ENCODE results near the gene SLC19A1. TPM values are rescaled to one million over a fixed set of nuclear protein-coding genes. Genes with fewer than 3 reads are reported as not detected.

SLC19A1 gene
- total and polyA plus RNA-seq, 8 donors = 2.9 to 23.3 (median 5.3) TPM

DNA sequence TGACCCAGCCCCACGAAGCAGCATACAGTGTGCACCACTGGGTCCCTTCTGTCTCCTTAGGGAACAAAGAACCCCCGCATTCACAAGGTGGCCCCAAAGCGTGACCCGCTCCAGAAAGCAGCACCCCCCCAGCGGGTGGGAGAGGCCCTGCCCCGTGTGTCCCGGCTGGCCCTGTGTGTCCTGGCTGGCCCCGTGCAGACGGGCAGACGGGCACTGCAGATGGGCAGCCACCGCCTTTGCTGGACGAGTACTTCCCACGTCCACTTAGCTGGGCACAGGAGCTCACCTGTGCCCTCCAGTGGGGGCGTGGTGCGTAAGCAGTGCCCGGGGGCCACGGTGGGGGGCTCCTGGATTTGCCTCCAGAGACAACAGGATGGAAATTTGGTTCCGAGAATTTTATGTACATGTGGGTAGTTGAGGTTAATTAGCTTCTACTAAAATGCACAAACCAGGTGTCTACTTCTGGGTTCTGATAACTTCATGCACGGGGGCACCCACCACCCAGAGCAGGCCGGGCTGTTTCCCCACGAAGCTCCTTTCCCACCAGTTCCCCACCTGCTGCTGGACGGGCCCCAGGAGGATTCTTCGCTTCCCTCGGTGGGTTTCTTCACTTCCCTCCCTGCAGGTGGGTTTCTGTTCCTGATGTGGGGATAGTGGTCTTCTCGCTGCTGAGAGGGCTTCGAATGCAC is 33.2 kb upstream of the SLC19A1 start:
- Histone ChIP-seq H3K4me3 (no peak overlapping the region), H3K27ac (no peak overlapping the region), H3K27me3 (peaks cover 0 to 33% (median 3%) of the 10 kb centered on the region in 3 donors), H3K9me3 (no peaks in the 10 kb centered on the region), H3K36me3 (no peaks in the 10 kb centered on the region), H3K4me1 (peaks cover 0 to 13% (median 0%) of the 10 kb centered on the region in 4 donors)
- DNase-seq = no peak
- TF ChIP-seq EP300 (IDR thresholded peaks at IDR 0.05) (no peak), POLR2A (IDR thresholded peaks at IDR 0.05) (no peak), POLR2AphosphoS5 (IDR thresholded peaks at IDR 0.05) (no peak)
- TF ChIP-seq, protein P1, sequence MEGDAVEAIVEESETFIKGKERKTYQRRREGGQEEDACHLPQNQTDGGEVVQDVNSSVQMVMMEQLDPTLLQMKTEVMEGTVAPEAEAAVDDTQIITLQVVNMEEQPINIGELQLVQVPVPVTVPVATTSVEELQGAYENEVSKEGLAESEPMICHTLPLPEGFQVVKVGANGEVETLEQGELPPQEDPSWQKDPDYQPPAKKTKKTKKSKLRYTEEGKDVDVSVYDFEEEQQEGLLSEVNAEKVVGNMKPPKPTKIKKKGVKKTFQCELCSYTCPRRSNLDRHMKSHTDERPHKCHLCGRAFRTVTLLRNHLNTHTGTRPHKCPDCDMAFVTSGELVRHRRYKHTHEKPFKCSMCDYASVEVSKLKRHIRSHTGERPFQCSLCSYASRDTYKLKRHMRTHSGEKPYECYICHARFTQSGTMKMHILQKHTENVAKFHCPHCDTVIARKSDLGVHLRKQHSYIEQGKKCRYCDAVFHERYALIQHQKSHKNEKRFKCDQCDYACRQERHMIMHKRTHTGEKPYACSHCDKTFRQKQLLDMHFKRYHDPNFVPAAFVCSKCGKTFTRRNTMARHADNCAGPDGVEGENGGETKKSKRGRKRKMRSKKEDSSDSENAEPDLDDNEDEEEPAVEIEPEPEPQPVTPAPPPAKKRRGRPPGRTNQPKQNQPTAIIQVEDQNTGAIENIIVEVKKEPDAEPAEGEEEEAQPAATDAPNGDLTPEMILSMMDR (IDR thresholded peaks at IDR 0.05) = no peak
- intact Hi-C loops (cut with DNase I; ENCODE audit: low total_unique reads) = no loop called here
- 78 to 84% (median 83%) methylated on average over 26 of the region's 26 CpGs for WGBS, 5 donors

DNA sequence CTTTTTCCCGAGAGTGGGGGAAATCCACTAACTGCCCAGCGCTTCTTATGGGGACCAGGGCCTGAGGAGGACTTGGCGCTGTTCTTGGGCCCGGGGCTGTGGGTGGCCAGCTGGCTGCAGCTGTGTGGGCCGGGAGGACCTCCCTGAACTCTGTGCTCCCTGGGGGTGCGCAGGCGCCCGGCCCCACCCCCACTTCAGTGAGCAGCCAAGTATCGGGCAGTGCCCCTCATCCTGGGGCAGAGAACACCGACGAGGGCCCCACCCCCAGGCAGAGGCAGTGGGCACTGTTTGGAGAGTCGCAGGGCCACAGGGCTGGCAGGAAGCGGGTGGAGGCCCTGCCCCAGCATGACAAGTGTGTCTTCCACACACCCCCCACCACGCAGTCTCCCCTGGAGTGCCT is 32.5 kb upstream of the SLC19A1 start:
- H3K9me3 ChIP-seq = no peaks in the 10 kb centered on the region
- H3K4me3 ChIP-seq = no peak overlapping the region
- no peak for DNase-seq
- peaks cover 0 to 15% (median 0%) of the 10 kb centered on the region in 4 donors for H3K4me1 ChIP-seq
- 58 to 74% (median 73%) methylated on average over 9 to 14 of the region's 14 CpGs for WGBS, 5 donors
- TF ChIP-seq EP300 (IDR thresholded peaks at IDR 0.05) = no peak
- TF ChIP-seq, protein P1 (IDR thresholded peaks at IDR 0.05) = no peak
- no peaks in the 10 kb centered on the region for H3K36me3 ChIP-seq
- H3K27me3 ChIP-seq = peaks cover 0 to 25% (median 3%) of the 10 kb centered on the region in 3 donors
- no peak overlapping the region for H3K27ac ChIP-seq
- intact Hi-C loops (cut with DNase I; ENCODE audit: low total_unique reads) = no loop called here

DNA sequence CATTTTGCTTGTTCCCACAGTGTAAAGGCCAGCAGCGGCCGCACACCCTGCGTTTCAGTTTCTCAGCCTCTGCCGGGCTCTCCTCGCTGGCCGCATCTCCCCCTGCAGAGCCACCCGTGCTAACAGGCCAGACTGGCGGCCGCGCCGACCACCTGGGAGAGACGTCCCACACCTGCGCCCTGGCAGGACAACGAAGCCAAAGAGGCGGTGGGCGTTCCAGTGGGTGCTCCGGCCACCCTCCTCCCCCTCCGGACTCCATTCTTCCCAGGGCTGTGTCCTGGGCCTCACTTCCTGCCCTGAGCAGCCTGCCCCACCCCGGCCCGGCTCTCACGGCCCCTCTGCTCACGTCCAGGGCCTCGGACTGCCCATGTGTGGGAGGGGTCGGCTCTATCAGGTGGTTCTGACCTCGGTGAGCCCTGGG is 31.9 kb upstream of the SLC19A1 start:
- TF ChIP-seq POLR2AphosphoS5 (IDR thresholded peaks at IDR 0.05) (no peak), POLR2A (IDR thresholded peaks at IDR 0.05) (no peak)
- TF ChIP-seq, protein P1 (IDR thresholded peaks at IDR 0.05) = no peak

DNA sequence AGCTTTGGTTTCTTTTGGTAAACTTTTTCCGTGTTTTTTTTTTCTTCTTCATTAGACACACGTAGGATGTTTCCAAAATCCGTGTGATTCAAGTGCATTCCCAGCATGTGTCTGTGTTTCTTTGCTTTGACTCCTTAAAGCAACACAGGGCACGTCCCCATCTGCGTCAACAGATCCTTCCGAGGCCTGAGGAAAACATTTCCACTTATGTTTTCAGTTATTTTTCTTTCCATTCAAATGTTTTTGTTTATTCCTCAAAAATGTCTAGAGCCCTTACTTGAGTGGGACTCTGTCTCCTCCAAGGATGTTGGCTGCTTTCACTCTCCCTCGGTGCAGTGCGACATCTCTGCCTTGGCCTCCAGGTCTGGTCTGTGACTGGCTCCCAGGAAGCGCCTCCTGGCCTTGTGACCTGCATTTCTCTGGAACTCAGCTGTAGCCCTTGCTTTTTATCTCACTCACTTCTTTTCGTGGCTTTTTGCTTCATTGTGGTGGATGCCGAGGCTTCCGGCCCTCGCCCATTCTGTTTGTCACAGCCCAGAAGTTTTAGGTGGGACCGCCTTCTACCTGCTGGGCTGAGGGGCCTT is 31.3 kb upstream of the SLC19A1 start:
- H3K36me3 ChIP-seq = no peaks in the 10 kb centered on the region
- H3K27me3 ChIP-seq = peaks cover 0 to 14% (median 3%) of the 10 kb centered on the region in 3 donors
- peaks cover 0 to 15% (median 0%) of the 10 kb centered on the region in 4 donors for H3K4me1 ChIP-seq
- 69 to 77% (median 76%) methylated on average over 14 of the region's 14 CpGs for WGBS, 5 donors
- no peaks in the 10 kb centered on the region for H3K9me3 ChIP-seq
- no peak overlapping the region for H3K4me3 ChIP-seq
- H3K27ac ChIP-seq = peak overlapping the region in 3 of 5 donors; percentile 44 to 70 (median 46)
- intact Hi-C loops (cut with DNase I; ENCODE audit: low total_unique reads) = no loop called here
- TF ChIP-seq POLR2A (IDR thresholded peaks at IDR 0.05) = no peak
- TF ChIP-seq, protein P1 (IDR thresholded peaks at IDR 0.05) = no peak
- no peak for TF ChIP-seq POLR2AphosphoS5 (IDR thresholded peaks at IDR 0.05)
- TF ChIP-seq EP300 (IDR thresholded peaks at IDR 0.05) = no peak
- DNase-seq = no peak

More for the DNA sequence above, 31.9 kb upstream of the SLC19A1 start:
- Histone ChIP-seq H3K27ac (peak overlapping the region in 2 of 5 donors; percentile 44 to 70), H3K9me3 (no peaks in the 10 kb centered on the region), H3K4me3 (no peak overlapping the region), H3K27me3 (peaks cover 0 to 19% (median 3%) of the 10 kb centered on the region in 3 donors), H3K4me1 (peaks cover 0 to 15% (median 0%) of the 10 kb centered on the region in 4 donors), H3K36me3 (no peaks in the 10 kb centered on the region)
- intact Hi-C loops (cut with DNase I; ENCODE audit: low total_unique reads) = no loop called here
- no peak for DNase-seq
- WGBS, 5 donors = 44 to 77% (median 48%) methylated on average over 14 to 25 of the region's 25 CpGs
